Measurements from ENCODE around the gene LDLR.

GRCh38 chr19:11140896-11141295 is 51.6 kb downstream of the LDLR start:
- TF ChIP-seq CTCF (IDR thresholded peaks at IDR 0.05 in 8 of 11, conservative IDR thresholded peaks at IDR 0.05 in 3 of 11) (no peak), POLR2AphosphoS5 (IDR thresholded peaks at IDR 0.05) (no peak), POLR2A (IDR thresholded peaks at IDR 0.05) (no peak)
